OCI-LY1 (cell line): ENCODE results near the gene GLI3.

Experiments used
- H2AFZ ChIP-seq: fragments of 200-600 bp; sonication (generic), shearing (Covaris generic); 2 replicates; pipeline ENCODE4 v1.6.0; 2014; ENCODE audit warnings: antibody characterized with exemption, mild to moderate bottlenecking, low read length
- H3F3A ChIP-seq: fragments of 200-600 bp; sonication (generic), shearing (Covaris generic); 2 replicates; pipeline ENCODE4 v1.6.0; 2014; ENCODE audit warnings: mild to moderate bottlenecking, antibody characterized with exemption, low read length, moderate library complexity; ENCODE audit not compliant: insufficient read depth
- H3K27ac ChIP-seq: fragments of 200-600 bp; sonication (generic); 2 replicates; pipeline ENCODE4 v1.5.1; 2014; ENCODE audit warnings: low read length, mixed run types, mild to moderate bottlenecking, low read depth; ENCODE audit not compliant: poor library complexity, severe bottlenecking
- H3K27me3 ChIP-seq: fragments of 200-600 bp; sonication (generic); 2 replicates; pipeline ENCODE4 v1.6.0; 2014; ENCODE audit warnings: antibody characterized with exemption, mild to moderate bottlenecking, low read length, moderate library complexity; ENCODE audit not compliant: insufficient read depth
- H3K36me3 ChIP-seq: fragments of 200-600 bp; sonication (generic); 2 replicates; pipeline ENCODE4 v1.6.1; 2014; ENCODE audit warnings: mild to moderate bottlenecking, antibody characterized with exemption, low read length, moderate library complexity, mixed read lengths; ENCODE audit not compliant: insufficient read depth
- H3K4me1 ChIP-seq: fragments of 200-600 bp; sonication (generic); 2 replicates; pipeline ENCODE4 v1.5.1; 2014; ENCODE audit warnings: mild to moderate bottlenecking, low read length, moderate library complexity; ENCODE audit not compliant: insufficient read depth, severe bottlenecking
- H3K4me2 ChIP-seq: fragments of 200-600 bp; sonication (generic), shearing (Covaris generic); 2 replicates; pipeline ENCODE4 v1.6.1; 2014; ENCODE audit warnings: low read length
- H3K4me3 ChIP-seq: fragments of 200-600 bp; sonication (generic); 2 replicates; pipeline ENCODE4 v1.5.1; 2014; ENCODE audit warnings: low read length, low read depth, mild to moderate bottlenecking, mixed read lengths; ENCODE audit not compliant: poor library complexity, severe bottlenecking
- H3K79me2 ChIP-seq: fragments of 200-600 bp; shearing (Covaris generic); 2 replicates; pipeline ENCODE4 v1.6.1; 2016; ENCODE audit warnings: mixed run types, low read length, mixed read lengths; ENCODE audit not compliant: insufficient read depth
- H3K9ac ChIP-seq: fragments of 200-600 bp; sonication (generic), shearing (Covaris generic); 2 replicates; pipeline ENCODE4 v1.6.1; 2014; ENCODE audit warnings: mild to moderate bottlenecking, low read length, mixed read lengths
- H3K9me2 ChIP-seq: fragments of 200-600 bp; sonication (generic), shearing (Covaris generic); 2 replicates; pipeline ENCODE4 v1.6.1; 2014; ENCODE audit warnings: low read depth, mild to moderate bottlenecking, low read length, mixed read lengths
- H3K9me3 ChIP-seq: fragments of 200-600 bp; shearing (Covaris generic); 2 replicates; pipeline ENCODE4 v1.6.1; 2014; ENCODE audit warnings: low read length, mixed read lengths
- H4K20me1 ChIP-seq: fragments of 200-600 bp; sonication (generic), shearing (Covaris generic); 2 replicates; pipeline ENCODE4 v1.6.0; 2016; ENCODE audit warnings: mild to moderate bottlenecking, low read length; ENCODE audit not compliant: insufficient read depth
- CTCF ChIP-seq: fragments of 200-600 bp; sonication (generic), shearing (Covaris generic); IDR thresholded peaks from 2 replicates; pipeline ENCODE4 v1.5.1; 2017; ENCODE audit warnings: mild to moderate bottlenecking, antibody characterized with exemption, low read length, moderate library complexity, mixed read lengths
- EZH2 ChIP-seq: fragments of 200-600 bp; sonication (generic), shearing (Covaris generic); IDR thresholded peaks from 2 replicates; pipeline ENCODE4 v1.8.0; 2017; ENCODE audit warnings: borderline replicate concordance, mixed run types, mild to moderate bottlenecking, antibody characterized with exemption, low read length, moderate library complexity, mixed read lengths

GLI3 gene

GRCh38 chr7:42197451-42197850 is 39.6 kb downstream of the GLI3 start:
- Histone ChIP-seq H3K79me2 (no peaks in the 10 kb centered on the region), H3K4me2 (no peak overlapping the region), H2AFZ (no peak overlapping the region), H3K27me3 (peaks cover 4% of the 10 kb centered on the region; the same call in 1 of the 2 replicates), H3F3A (no peaks in the 10 kb centered on the region), H3K4me1 (no peaks in the 10 kb centered on the region), H3K9me3 (no peaks in the 10 kb centered on the region), H3K36me3 (no peaks in the 10 kb centered on the region), H3K9ac (no peak overlapping the region), H4K20me1 (no peaks in the 10 kb centered on the region), H3K9me2 (no peaks in the 10 kb centered on the region), H3K27ac (no peak overlapping the region), H3K4me3 (no peak overlapping the region)
- no peak for TF ChIP-seq CTCF
- TF ChIP-seq EZH2: no peak

GRCh38 chr7:42194238-42194637 is 42.8 kb downstream of the GLI3 start:
- H3K27ac ChIP-seq: no peak overlapping the region
- no peaks in the 10 kb centered on the region for H3K4me1 ChIP-seq
- H3K79me2 ChIP-seq: no peaks in the 10 kb centered on the region
- no peaks in the 10 kb centered on the region for H4K20me1 ChIP-seq
- no peak overlapping the region for H3K4me3 ChIP-seq
- no peak overlapping the region for H2AFZ ChIP-seq
- no peaks in the 10 kb centered on the region for H3K9me2 ChIP-seq
- H3K27me3 ChIP-seq: peaks cover 4% of the 10 kb centered on the region; the same call in 1 of the 2 replicates
- H3F3A ChIP-seq: no peaks in the 10 kb centered on the region
- H3K9ac ChIP-seq: no peak overlapping the region
- H3K36me3 ChIP-seq: no peaks in the 10 kb centered on the region
- TF ChIP-seq EZH2 (no peak), CTCF (no peak)
- no peaks in the 10 kb centered on the region; the same call in 1 of the 2 replicates for H3K9me3 ChIP-seq
- H3K4me2 ChIP-seq: no peak overlapping the region

- no peaks in the 10 kb centered on the region for H3K4me1 ChIP-seq
- no peaks in the 10 kb centered on the region for H3K79me2 ChIP-seq
- H2AFZ ChIP-seq: no peak overlapping the region
- H3K36me3 ChIP-seq: no peaks in the 10 kb centered on the region
- no peak overlapping the region for H3K4me2 ChIP-seq
- H3K9ac ChIP-seq: no peak overlapping the region
- no peaks in the 10 kb centered on the region; the same call in 1 of the 2 replicates for H3K9me3 ChIP-seq
- peaks cover 4% of the 10 kb centered on the region; the same call in 1 of the 2 replicates for H3K27me3 ChIP-seq
- H3K4me3 ChIP-seq: no peak overlapping the region
- TF ChIP-seq EZH2 (no peak), CTCF (no peak)
- H3K27ac ChIP-seq: no peak overlapping the region
- H3F3A ChIP-seq: no peaks in the 10 kb centered on the region
- H4K20me1 ChIP-seq: no peaks in the 10 kb centered on the region
- no peaks in the 10 kb centered on the region for H3K9me2 ChIP-seq
These were observed 43.4 kb downstream of the GLI3 start for GRCh38 chr7:42193471-42194129.
